B cell (primary cell): Measurements from ENCODE around the gene LRRC73. TPM values are rescaled to one million over a fixed set of nuclear protein-coding genes. Genes with fewer than 3 reads are reported as not detected.
"Not testable (repeated sequence)": the region's sequence is repeated elsewhere in the genome, so short reads cannot be mapped to it uniquely, and the experiment has no call there.

Experiments
- ATAC-seq: fragments of 200-7000 bp; cut with Tn5 transposase; one replicate; pipeline ENCODE4 v1.10.0; 2021; ENCODE audit warnings: low read depth, mild to moderate bottlenecking, moderate number of reproducible peaks, moderate library complexity
- CTCF ChIA-PET: fragments of 350-600 bp; sonication (Branson Sonifier 250); formaldehyde crosslinking; loops from one replicate; lab custom pipeline; 2021; ENCODE audit warnings: antibody characterized with exemption, inconsistent platforms; lab: Charles Lee
- POLR2A ChIA-PET: fragments of 350-600 bp; sonication (Branson Sonifier 250); formaldehyde crosslinking; loops from one replicate; lab custom pipeline; 2021; ENCODE audit warnings: antibody characterized with exemption; lab: Charles Lee
- DNase-seq: peaks from one replicate; pipeline ENCODE4 v3.0.0; 2013
- H2AFZ ChIP-seq: 2 replicates; pipeline ENCODE4 v1.6.1; 2012; ENCODE audit warnings: mild to moderate bottlenecking, low read depth, low read length; ENCODE audit not compliant: insufficient read depth, poor library complexity, severe bottlenecking
- H3K27ac ChIP-seq, 2 donors: 1 replicate in 1 of 2; 2 replicates in 1 of 2; pipeline ENCODE4 v1.5.1; 2012 to 2013; ENCODE audit warnings: low read length in 2 of 2, mild to moderate bottlenecking in 2 of 2, moderate library complexity in 1 of 2
- H3K27me3 ChIP-seq, 4 experiments: fragments of 200-600 bp in 1 of 4; sonication (generic) in 1 of 4; replicated peaks in 1 of 4; 1 replicate in 2 of 4; 2 replicates in 2 of 4; pipeline versions ENCODE4 v1.6.1 to v1.7.0; 2013 to 2016; ENCODE audit warnings: low read length in 3 of 4, mild to moderate bottlenecking in 2 of 4, mixed read lengths in 1 of 4, moderate library complexity in 1 of 4; ENCODE audit not compliant: insufficient read depth in 4 of 4, control insufficient read depth in 3 of 4; ENCODE audit errors: control extremely low read depth in 1 of 4
- H3K36me3 ChIP-seq, 2 experiments: replicated peaks in 1 of 2; 1 replicate in 1 of 2; 2 replicates in 1 of 2; pipeline versions ENCODE4 v1.6.1 to v1.7.1; 2013; ENCODE audit warnings: low read length in 1 of 2; ENCODE audit not compliant: insufficient read depth in 2 of 2, control insufficient read depth in 1 of 2; ENCODE audit errors: control extremely low read depth in 1 of 2, extremely low read depth in 1 of 2
- H3K4me1 ChIP-seq, 2 donors: fragments of 200-600 bp in 1 of 2; sonication (generic) in 1 of 2; 1 replicate in 1 of 2; 2 replicates in 1 of 2; pipeline versions ENCODE4 v1.5.1 to v1.6.1; 2013 to 2017; ENCODE audit warnings: low read length in 2 of 2; ENCODE audit not compliant: control insufficient read depth in 2 of 2, insufficient read depth in 2 of 2
- H3K4me2 ChIP-seq: replicated peaks from 2 replicates; pipeline ENCODE3; 2012; ENCODE audit warnings: mild to moderate bottlenecking, low read depth, low read length; ENCODE audit not compliant: poor library complexity, severe bottlenecking
- H3K4me3 ChIP-seq, 5 experiments: fragments of 200-600 bp in 1 of 5; sonication (generic) in 1 of 5; 1 replicate in 3 of 5; 2 replicates in 2 of 5; pipeline versions ENCODE4 v1.5.1 to v1.7.0; 2011 to 2016; ENCODE audit warnings: low read length in 4 of 5, mild to moderate bottlenecking in 4 of 5, low read depth in 2 of 5, control low read depth in 1 of 5, moderate library complexity in 1 of 5; ENCODE audit not compliant: insufficient read depth in 1 of 5; ENCODE audit errors: control extremely low read depth in 1 of 5, extremely low read depth in 1 of 5
- H3K79me2 ChIP-seq: fragments of 200-600 bp; sonication (generic); one replicate; pipeline ENCODE4 v1.6.0; 2016; ENCODE audit warnings: low read length; ENCODE audit not compliant: control insufficient read depth, insufficient read depth
- H3K9ac ChIP-seq: fragments of 200-600 bp; sonication (generic); 2 replicates; pipeline ENCODE4 v1.6.1; 2017; ENCODE audit warnings: mild to moderate bottlenecking, low read length, moderate library complexity
- H3K9me3 ChIP-seq, 3 donors: one replicate each; pipeline versions ENCODE4 v1.6.1 to v1.7.1; 2013; ENCODE audit warnings: low read length in 2 of 3; ENCODE audit not compliant: control insufficient read depth in 2 of 3, insufficient read depth in 1 of 3; ENCODE audit errors: control extremely low read depth in 1 of 3
- H4K20me1 ChIP-seq: 2 replicates; pipeline ENCODE4 v1.6.0; 2012; ENCODE audit warnings: mild to moderate bottlenecking, low read length; ENCODE audit not compliant: insufficient read depth, control insufficient read depth, poor library complexity, severe bottlenecking
- H3K27ac Mint-ChIP-seq: one replicate; pipeline ENCODE4 v1.8.0; 2021; ENCODE audit warnings: mixed read lengths
- H3K27me3 Mint-ChIP-seq: one replicate; pipeline ENCODE4 v1.8.0; 2021; ENCODE audit warnings: mixed read lengths
- H3K4me1 Mint-ChIP-seq: one replicate; pipeline ENCODE4 v1.8.0; 2021; ENCODE audit warnings: mixed read lengths
- H3K4me3 Mint-ChIP-seq: one replicate; pipeline ENCODE4 v1.8.0; 2021; ENCODE audit warnings: mixed read lengths
- H3K9me3 Mint-ChIP-seq: one replicate; pipeline ENCODE4 v1.8.0; 2022; ENCODE audit warnings: mixed read lengths; ENCODE audit not compliant: insufficient read depth
- EZH2 ChIP-seq: IDR thresholded peaks from 2 replicates; pipeline ENCODE4 v1.6.1; 2012; ENCODE audit warnings: borderline replicate concordance, low read depth, mild to moderate bottlenecking, moderate library complexity, low read length; ENCODE audit not compliant: insufficient read depth, poor library complexity, severe bottlenecking
- WGBS: methylation state at CpG from one replicate; pipeline ENCODE4 v1.1.5; 2013; ENCODE audit warnings: missing lambda C conversion rate; ENCODE audit not compliant: insufficient coverage; 5-methylcytosine and 5-hydroxymethylcytosine counted together
- intact Hi-C: fragments of 100-400 bp; cut with micrococcal nuclease; formaldehyde crosslinking; loops from one replicate; pipeline ENCODE4 v1.10.0; 2022
- polyA plus RNA-seq: library from polyadenylated mRNA; depleted of rRNA; stranded (reverse); fragments of >200 nt; gene quantifications from 2 replicates; pipeline ENCODE4 v1.2.3, GENCODE V29; 2012
- total RNA-seq, 2 donors: library from RNA; stranded (reverse); fragments of 120-200 nt in 1 of 2; gene quantifications; 1 replicate in 1 of 2; 2 replicates in 1 of 2; pipeline versions ENCODE4 v1.2.3 to v1.2.4, GENCODE V29; 2013 to 2022
- TF ChIP-seq, protein P1 (sequence below): fragments of 200-600 bp; IDR thresholded peaks from one replicate; pipeline ENCODE4 v1.8.0; 2022; ENCODE audit warnings: antibody characterized with exemption, mild to moderate bottlenecking

Gene LRRC73
- total and polyA plus RNA-seq, 2 donors (not counting 1 experiment from before 2014, with no cell fraction given): 0.06 to 0.99 TPM

DNA sequence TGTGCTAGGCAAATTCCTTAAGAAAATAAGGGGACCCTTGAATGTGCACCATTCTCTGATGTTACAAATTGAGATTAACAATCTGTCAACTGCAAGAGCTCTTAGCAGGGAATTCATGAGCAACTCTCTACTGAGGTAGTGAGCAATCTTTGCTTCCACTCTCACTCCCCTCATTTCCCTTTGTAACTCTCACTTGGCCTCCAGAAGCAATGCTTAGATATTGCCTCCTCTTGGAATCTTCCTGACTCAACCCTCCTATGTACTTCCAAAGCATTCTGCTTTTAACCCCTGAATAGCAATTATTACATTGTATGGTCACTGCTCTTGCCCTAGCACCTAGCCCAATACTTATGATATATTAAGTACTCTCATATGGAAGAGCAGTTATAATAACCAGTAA is 49.2 kb upstream of the LRRC73 start:
- no peaks in the 10 kb centered on the region for H3K4me1 ChIP-seq
- H3K4me2 ChIP-seq: no peak overlapping the region
- peaks cover 27 to 60% of the 10 kb centered on the region in 2 experiments for H3K36me3 ChIP-seq
- H3K4me3 ChIP-seq: no peak overlapping the region
- no peaks in the 10 kb centered on the region for H3K27me3 ChIP-seq
- no peaks in the 10 kb centered on the region for H3K9me3 Mint-ChIP-seq
- ATAC-seq: no peak
- no peaks in the 10 kb centered on the region for H4K20me1 ChIP-seq
- no peaks in the 10 kb centered on the region for H3K79me2 ChIP-seq
- DNase-seq: no peak
- no peak overlapping the region for H3K27ac ChIP-seq
- H3K27me3 Mint-ChIP-seq: no peaks in the 10 kb centered on the region
- ChIA-PET CTCF (no interaction called here), POLR2A (interaction anchor here (0.7 kb wide), 1 partner anchor 175 kb away, joined by 3 read pairs; no protein-coding TSS in a partner anchor)
- no peak overlapping the region for H2AFZ ChIP-seq
- H3K9me3 ChIP-seq: no peaks in the 10 kb centered on the region
- H3K4me3 Mint-ChIP-seq: no peak overlapping the region
- TF ChIP-seq, protein P1, sequence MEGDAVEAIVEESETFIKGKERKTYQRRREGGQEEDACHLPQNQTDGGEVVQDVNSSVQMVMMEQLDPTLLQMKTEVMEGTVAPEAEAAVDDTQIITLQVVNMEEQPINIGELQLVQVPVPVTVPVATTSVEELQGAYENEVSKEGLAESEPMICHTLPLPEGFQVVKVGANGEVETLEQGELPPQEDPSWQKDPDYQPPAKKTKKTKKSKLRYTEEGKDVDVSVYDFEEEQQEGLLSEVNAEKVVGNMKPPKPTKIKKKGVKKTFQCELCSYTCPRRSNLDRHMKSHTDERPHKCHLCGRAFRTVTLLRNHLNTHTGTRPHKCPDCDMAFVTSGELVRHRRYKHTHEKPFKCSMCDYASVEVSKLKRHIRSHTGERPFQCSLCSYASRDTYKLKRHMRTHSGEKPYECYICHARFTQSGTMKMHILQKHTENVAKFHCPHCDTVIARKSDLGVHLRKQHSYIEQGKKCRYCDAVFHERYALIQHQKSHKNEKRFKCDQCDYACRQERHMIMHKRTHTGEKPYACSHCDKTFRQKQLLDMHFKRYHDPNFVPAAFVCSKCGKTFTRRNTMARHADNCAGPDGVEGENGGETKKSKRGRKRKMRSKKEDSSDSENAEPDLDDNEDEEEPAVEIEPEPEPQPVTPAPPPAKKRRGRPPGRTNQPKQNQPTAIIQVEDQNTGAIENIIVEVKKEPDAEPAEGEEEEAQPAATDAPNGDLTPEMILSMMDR: no peak
- TF ChIP-seq EZH2: no peak
- intact Hi-C loops: no loop called here
- no peak overlapping the region for H3K27ac Mint-ChIP-seq
- no peaks in the 10 kb centered on the region for H3K4me1 Mint-ChIP-seq
- no peak overlapping the region for H3K9ac ChIP-seq

DNA sequence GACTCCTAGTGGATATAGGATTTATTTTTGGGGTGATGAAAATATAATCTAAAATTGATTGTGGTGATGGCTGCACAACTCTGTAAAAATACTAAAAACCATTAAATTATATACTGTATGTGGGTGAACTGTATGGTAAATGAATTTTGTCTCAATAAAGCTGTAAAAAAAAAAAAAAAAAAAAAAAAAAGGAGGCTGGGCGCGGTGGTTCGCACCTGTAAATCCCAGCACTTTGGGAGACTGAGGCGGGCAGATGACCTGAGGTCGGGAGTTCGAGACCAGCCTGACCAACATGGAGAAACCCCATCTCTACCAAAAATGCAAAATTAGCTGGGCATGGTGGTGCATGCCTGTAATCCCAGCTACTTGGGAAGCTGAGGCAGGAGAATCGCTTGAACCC is 47.5 kb upstream of the LRRC73 start:
- H3K27me3 ChIP-seq, ATAC-seq, H3K4me3 Mint-ChIP-seq, H3K9ac ChIP-seq, H3K27ac ChIP-seq, H3K79me2 ChIP-seq, H3K27me3 Mint-ChIP-seq, H2AFZ ChIP-seq, H3K4me1 Mint-ChIP-seq, H3K27ac Mint-ChIP-seq, H3K4me3 ChIP-seq, CTCF ChIA-PET, H3K9me3 ChIP-seq, intact Hi-C loops, H3K9me3 Mint-ChIP-seq, DNase-seq, POLR2A ChIA-PET, H4K20me1 ChIP-seq, H3K4me1 ChIP-seq, H3K4me2 ChIP-seq: not testable (repeated sequence)
- WGBS: no CpG with 5 or more reads among the region's 7 CpGs
- H3K36me3 ChIP-seq: peaks cover 23 to 62% of the 10 kb centered on the region in 2 experiments
